ENCODE data around the gene KCNJ9. TPM values are rescaled to one million over a fixed set of nuclear protein-coding genes. Genes with fewer than 3 reads are reported as not detected.

The KCNJ9 gene
- total RNA-seq, 1 experiment from 2014 or later: 0.09 TPM

DNA sequence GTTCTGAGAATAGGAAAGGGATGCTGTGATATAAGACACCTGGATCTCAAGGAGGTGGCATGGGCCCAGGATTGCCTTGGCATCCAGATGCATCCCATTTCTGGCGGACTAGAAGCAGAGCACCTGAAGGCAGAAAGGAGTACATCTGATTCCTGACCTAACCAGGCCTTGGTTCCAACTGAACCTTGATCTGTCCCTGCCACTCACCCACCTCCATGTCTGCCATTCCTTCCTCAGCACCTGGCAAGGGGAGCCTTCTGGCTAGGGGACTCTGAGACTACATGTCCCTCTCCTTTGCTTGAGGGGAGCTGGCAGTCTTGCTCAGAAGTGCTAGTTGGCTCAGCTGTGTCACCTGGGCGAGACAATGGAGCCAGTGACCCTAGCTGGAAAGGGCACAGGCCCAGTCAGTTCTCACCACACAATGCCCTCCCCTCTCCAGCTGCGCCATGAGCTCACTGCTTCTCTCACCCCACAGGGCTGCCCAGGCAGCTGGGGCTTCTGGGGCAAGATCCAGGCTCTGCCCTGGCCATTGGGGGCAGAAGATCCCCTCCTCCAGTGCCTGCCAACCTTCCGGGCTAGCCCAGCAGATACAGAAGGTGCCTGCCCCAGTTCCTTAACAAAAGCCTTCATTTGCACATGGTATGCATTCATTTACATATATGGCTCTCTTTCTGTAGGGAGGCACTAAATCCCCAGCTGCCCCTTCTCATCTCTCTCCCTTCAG lies 14.2 kb downstream of the KCNJ9 start:
- peak overlapping the region; percentile 24 for H2BK12ac ChIP-seq (ENCODE audit: insufficient read length, low read depth, low read length)
- H2BK5ac ChIP-seq (ENCODE audit: insufficient read length, low read length): no peak overlapping the region
- peaks cover 10 to 34% (median 31%) of the 10 kb centered on the region in 3 experiments for H3K36me3 Mint-ChIP-seq (ENCODE audit: insufficient read depth in 1 of 3, low read depth in 3 of 3)
- no peak overlapping the region for H2BK15ac ChIP-seq (ENCODE audit: low read depth, low read length)
- H3K79me2 ChIP-seq (ENCODE audit: insufficient read depth, low read length): peaks cover 3% of the 10 kb centered on the region; the same call in 1 of the 2 replicates
- peaks cover 19% of the 10 kb centered on the region for H3K4me1 ChIP-seq (ENCODE audit: insufficient read depth, low read length)
- peak overlapping the region; percentile 66 for H3K18ac ChIP-seq (ENCODE audit: insufficient read length, low read depth, low read length)
- no peak overlapping the region for H3K4ac ChIP-seq (ENCODE audit: low read depth, low read length)
- peaks cover 12% of the 10 kb centered on the region for H3K23me2 ChIP-seq (ENCODE audit: insufficient read length, low read depth, low read length, poor library complexity, severe bottlenecking)
- no peak overlapping the region for H3K23ac ChIP-seq (ENCODE audit: insufficient read length, low read depth, low read length)
- no peak overlapping the region for H4K5ac ChIP-seq (ENCODE audit: insufficient read length, low read depth, low read length)
- peak overlapping the region; percentile 27 to 87 for H3K4me3 Mint-ChIP-seq
- no peak overlapping the region for H3K9ac ChIP-seq (ENCODE audit: extremely low read depth, insufficient read length, low read length)
- no peaks in the 10 kb centered on the region for H3K79me1 ChIP-seq (ENCODE audit: insufficient read depth, low read depth, low read length, poor library complexity, severe bottlenecking)
- no peaks in the 10 kb centered on the region for H4K20me1 ChIP-seq (ENCODE audit: control insufficient read depth, insufficient read depth, insufficient read length)
- H3K27me3 ChIP-seq (ENCODE audit: insufficient read depth, low read length): no peaks in the 10 kb centered on the region
- no CpG with 5 or more reads among the region's 4 CpGs for WGBS (ENCODE audit: extremely low coverage, insufficient read length, low lambda C conversion rate)
- H4K91ac ChIP-seq (ENCODE audit: insufficient read length, low read depth, low read length): no peak overlapping the region
- H4K8ac ChIP-seq (replicated peaks; ENCODE audit: insufficient read length, low read depth, low read length): no peak overlapping the region
- H3K27ac ChIP-seq (ENCODE audit: insufficient read length, low read depth, low read length): no peak overlapping the region
- peaks cover 2% of the 10 kb centered on the region; the same call in 1 of the 2 replicates for H3K27me3 Mint-ChIP-seq (ENCODE audit: low read depth)
- no peak overlapping the region for H2AFZ ChIP-seq (ENCODE audit: low read length)
- H3K56ac ChIP-seq (ENCODE audit: insufficient read length, low read depth, low read length): no peak overlapping the region
- no peaks in the 10 kb centered on the region for H3K9me3 ChIP-seq (ENCODE audit: control insufficient read depth, low read depth, low read length)
- H2BK20ac ChIP-seq (ENCODE audit: low read depth, low read length, poor library complexity, severe bottlenecking): no peak overlapping the region
- H3K27ac Mint-ChIP-seq: peak overlapping the region; percentile 80 to 93 (median 89)
- H3K14ac ChIP-seq (ENCODE audit: insufficient read depth, low read length): 0 out of 2 replicates have a peak overlapping the region, but pooled peaks have one; percentile 65
- TF ChIP-seq, protein P1, sequence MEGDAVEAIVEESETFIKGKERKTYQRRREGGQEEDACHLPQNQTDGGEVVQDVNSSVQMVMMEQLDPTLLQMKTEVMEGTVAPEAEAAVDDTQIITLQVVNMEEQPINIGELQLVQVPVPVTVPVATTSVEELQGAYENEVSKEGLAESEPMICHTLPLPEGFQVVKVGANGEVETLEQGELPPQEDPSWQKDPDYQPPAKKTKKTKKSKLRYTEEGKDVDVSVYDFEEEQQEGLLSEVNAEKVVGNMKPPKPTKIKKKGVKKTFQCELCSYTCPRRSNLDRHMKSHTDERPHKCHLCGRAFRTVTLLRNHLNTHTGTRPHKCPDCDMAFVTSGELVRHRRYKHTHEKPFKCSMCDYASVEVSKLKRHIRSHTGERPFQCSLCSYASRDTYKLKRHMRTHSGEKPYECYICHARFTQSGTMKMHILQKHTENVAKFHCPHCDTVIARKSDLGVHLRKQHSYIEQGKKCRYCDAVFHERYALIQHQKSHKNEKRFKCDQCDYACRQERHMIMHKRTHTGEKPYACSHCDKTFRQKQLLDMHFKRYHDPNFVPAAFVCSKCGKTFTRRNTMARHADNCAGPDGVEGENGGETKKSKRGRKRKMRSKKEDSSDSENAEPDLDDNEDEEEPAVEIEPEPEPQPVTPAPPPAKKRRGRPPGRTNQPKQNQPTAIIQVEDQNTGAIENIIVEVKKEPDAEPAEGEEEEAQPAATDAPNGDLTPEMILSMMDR (conservative IDR thresholded peaks at IDR 0.05): no peak
- H2AK5ac ChIP-seq (ENCODE audit: insufficient read length, low read length): peak overlapping the region; percentile 23
- H3K4me2 ChIP-seq (ENCODE audit: insufficient read depth, insufficient read length, low read length): peak overlapping the region; percentile 72
- no peaks in the 10 kb centered on the region for H3K9me3 Mint-ChIP-seq
- no peak overlapping the region for H3T11ph ChIP-seq (ENCODE audit: low read length)
- H2BK120ac ChIP-seq (ENCODE audit: low read depth, low read length, poor library complexity, severe bottlenecking): no peak overlapping the region
- H3K4me1 Mint-ChIP-seq: peaks cover 39 to 43% of the 10 kb centered on the region in 2 experiments
- peak; percentile 86 for DNase-seq
